Calu3 (cell line): Measurements from ENCODE around the gene FAAH. TPM values are rescaled to one million over a fixed set of nuclear protein-coding genes. Genes with fewer than 3 reads are reported as not detected.

Source experiments
- BruUV-seq: library from RNA; stranded (reverse); fragments of 400-500 nt; replicated peaks from 2 replicates; lab custom pipeline; 2021; lab: Mats Ljungman, UMichigan
- CTCF ChIA-PET: fragments of 300-600 bp; sonication (Branson Sonifier 250); formaldehyde crosslinking; loops from one replicate; lab custom pipeline; 2022; ENCODE audit warnings: antibody characterized with exemption; lab: Charles Lee
- DNase-seq: peaks from one replicate; pipeline ENCODE4 v3.0.0; 2022
- H3K27ac Mint-ChIP-seq: one replicate; pipeline ENCODE4 v1.8.0; 2022; ENCODE audit warnings: mixed read lengths; ENCODE audit not compliant: unreplicated experiment
- H3K27me3 Mint-ChIP-seq: one replicate; pipeline ENCODE4 v1.8.0; 2022; ENCODE audit warnings: mixed read lengths; ENCODE audit not compliant: unreplicated experiment
- H3K36me3 Mint-ChIP-seq: one replicate; pipeline ENCODE4 v1.8.0; 2022; ENCODE audit warnings: mild to moderate bottlenecking, moderate library complexity, mixed read lengths; ENCODE audit not compliant: insufficient read depth, unreplicated experiment
- H3K4me1 Mint-ChIP-seq: one replicate; pipeline ENCODE4 v1.8.0; 2022; ENCODE audit warnings: mild to moderate bottlenecking, low read depth, mixed read lengths; ENCODE audit not compliant: unreplicated experiment
- H3K4me3 Mint-ChIP-seq: one replicate; pipeline ENCODE4 v1.8.0; 2022; ENCODE audit warnings: mild to moderate bottlenecking, low read depth, moderate library complexity, mixed read lengths; ENCODE audit not compliant: unreplicated experiment
- H3K9me3 Mint-ChIP-seq: one replicate; pipeline ENCODE4 v1.8.0; 2022; ENCODE audit warnings: low read depth, mixed read lengths; ENCODE audit not compliant: unreplicated experiment
- CTCF ChIP-seq: fragments of 200-600 bp; IDR thresholded peaks from one replicate; pipeline ENCODE4 v1.8.0; 2022; ENCODE audit warnings: antibody characterized with exemption; ENCODE audit not compliant: unreplicated experiment
- intact Hi-C: fragments of 100-400 bp; cut with micrococcal nuclease; formaldehyde crosslinking; loops from one replicate; pipeline ENCODE4 v1.10.0; 2022; ENCODE audit not compliant: unreplicated experiment
- total RNA-seq: library from RNA; stranded (reverse); gene quantifications from 2 replicates; pipeline ENCODE4 v1.2.3, GENCODE V29; 2022

Gene FAAH
- total RNA-seq, 1 experiment from 2014 or later = 31.4 TPM

- CTCF ChIA-PET = interaction anchor here (0.6 kb wide), 1 partner anchor 12 kb away, joined by 3 read pairs; no protein-coding TSS in a partner anchor
- no peaks in the 10 kb centered on the region for H3K36me3 Mint-ChIP-seq
- no peak for TF ChIP-seq CTCF
- H3K4me3 Mint-ChIP-seq = no peak overlapping the region
- H3K27me3 Mint-ChIP-seq = peaks cover 67% of the 10 kb centered on the region
- peaks cover 6% of the 10 kb centered on the region for H3K4me1 Mint-ChIP-seq
- no TSS peak for BruUV-seq
- DNase-seq = no peak
- no peak overlapping the region for H3K27ac Mint-ChIP-seq
- intact Hi-C loops = no loop called here
- H3K9me3 Mint-ChIP-seq = no peaks in the 10 kb centered on the region
Measured at GRCh38 chr1:46437723-46438122, 43.6 kb downstream of the FAAH start.

GRCh38 chr1:46438346-46438745, 44.2 kb downstream of the FAAH start:
- H3K27me3 Mint-ChIP-seq = peaks cover 60% of the 10 kb centered on the region
- CTCF ChIA-PET = interaction anchor here (0.6 to 1.3 kb wide), 3 partner anchors 12 to 180 kb away, joined by 3 read pairs; no protein-coding TSS in a partner anchor

GRCh38 chr1:46440478-46440877, 46.4 kb downstream of the FAAH start:
- TF ChIP-seq CTCF = no peak
- DNase-seq = no peak
- Mint-ChIP-seq H3K27ac (no peak overlapping the region), H3K4me1 (peaks cover 7% of the 10 kb centered on the region), H3K36me3 (no peaks in the 10 kb centered on the region), H3K27me3 (peaks cover 53% of the 10 kb centered on the region), H3K4me3 (no peak overlapping the region), H3K9me3 (no peaks in the 10 kb centered on the region)
- intact Hi-C loops = no loop called here
- CTCF ChIA-PET = no interaction called here
- BruUV-seq = no TSS peak

More at GRCh38 chr1:46438346-46438745, 44.2 kb downstream of the FAAH start:
- Mint-ChIP-seq H3K36me3 (no peaks in the 10 kb centered on the region), H3K9me3 (no peaks in the 10 kb centered on the region), H3K4me3 (no peak overlapping the region), H3K4me1 (peaks cover 7% of the 10 kb centered on the region), H3K27ac (no peak overlapping the region)
- no peak for DNase-seq
- TF ChIP-seq CTCF = no peak
- no TSS peak for BruUV-seq
- intact Hi-C loops = no loop called here

GRCh38 chr1:46442317-46443161, 48.4 kb downstream of the FAAH start:
- Mint-ChIP-seq H3K4me3 (peak overlapping the region; percentile 41), H3K9me3 (no peaks in the 10 kb centered on the region), H3K4me1 (peaks cover 7% of the 10 kb centered on the region), H3K27me3 (peaks cover 53% of the 10 kb centered on the region), H3K36me3 (no peaks in the 10 kb centered on the region), H3K27ac (no peak overlapping the region)
- DNase-seq = peak; percentile 85
- BruUV-seq = no TSS peak
- TF ChIP-seq CTCF = peak; percentile 98
- intact Hi-C loops = no loop called here
- CTCF ChIA-PET = interaction anchor here (0.9 to 1.5 kb wide), 7 partner anchors 80 to 733 kb away, joined by 3 to 6 read pairs (median 3); partner anchors contain the start of gene MKNK1
